Measurements from ENCODE around the gene COL4A6.

GRCh38 chrX:108439426-108439942, 1.3 kb upstream of the COL4A6 start, which contains the start of gene COL4A5:
- no peak for TF ChIP-seq CTCF (conservative IDR thresholded peaks at IDR 0.05; ENCODE audit: low read depth, low read length)
- TF ChIP-seq USF2 (IDR thresholded peaks at IDR 0.05; ENCODE audit: low read depth, low read length), result no peak
- no peak for TF ChIP-seq MAFK (IDR thresholded peaks at IDR 0.05; ENCODE audit: low read depth, low read length)
- no peak for TF ChIP-seq SMC3 (IDR thresholded peaks at IDR 0.05; ENCODE audit: low read depth, low read length)
- TF ChIP-seq RAD21 (IDR thresholded peaks at IDR 0.05; ENCODE audit: low read length), result no peak
- TF ChIP-seq MXI1 (IDR thresholded peaks at IDR 0.05; ENCODE audit: borderline replicate concordance, low read depth, low read length), result no peak
- no peak for TF ChIP-seq ELK1 (IDR thresholded peaks at IDR 0.05; ENCODE audit: borderline replicate concordance, low read depth, low read length)
- no peak for TF ChIP-seq POLR2A (IDR thresholded peaks at IDR 0.05; ENCODE audit: low read depth, low read length)
- no peak for TF ChIP-seq RFX5 (IDR thresholded peaks at IDR 0.05; ENCODE audit: low read depth, low read length)
